ENCODE results near the gene AGR2. TPM values are rescaled to one million over a fixed set of nuclear protein-coding genes. Genes with fewer than 3 reads are reported as not detected.

Gene AGR2
- total and polyA plus RNA-seq, 5 donors from 2014 or later = not detected

DNA sequence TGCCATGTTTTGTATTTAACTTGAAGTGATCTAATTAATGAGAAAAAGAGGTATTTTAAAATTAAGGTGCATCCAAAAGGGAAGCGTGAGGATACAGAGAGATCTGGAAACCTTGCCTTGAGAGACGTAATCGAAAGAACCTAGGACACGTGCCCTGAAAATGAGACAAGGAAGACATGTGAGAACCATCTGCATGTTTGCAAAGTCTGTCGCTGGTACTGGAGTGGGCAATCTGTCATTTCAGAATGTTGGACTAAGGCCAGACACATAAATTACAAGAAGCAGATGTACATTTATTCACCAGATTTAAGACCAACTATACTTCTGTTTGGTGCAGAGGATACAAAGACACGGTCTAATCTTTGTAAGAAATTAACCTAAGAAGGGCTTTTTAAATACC, 9.2 kb downstream of the AGR2 start:
- H3K36me3 Mint-ChIP-seq = no peaks in the 10 kb centered on the region
- no peaks in the 10 kb centered on the region for H3K9me3 Mint-ChIP-seq
- no peaks in the 10 kb centered on the region for H3K36me3 ChIP-seq (ENCODE audit: control insufficient read depth, insufficient read depth, low read length)
- H3K4me3 ChIP-seq (ENCODE audit: low read depth, low read length) = no peak overlapping the region
- peaks cover 25% of the 10 kb centered on the region for H3K27me3 Mint-ChIP-seq
- H3K27me3 ChIP-seq (ENCODE audit: control insufficient read depth, insufficient read depth, low read length) = peaks cover 6% of the 10 kb centered on the region
- H3K4me1 Mint-ChIP-seq = no peaks in the 10 kb centered on the region
- H3K9me3 ChIP-seq (ENCODE audit: control insufficient read depth in 2 of 2, low read length in 2 of 2) = no peaks in the 10 kb centered on the region
- no peaks in the 10 kb centered on the region for H3K4me1 ChIP-seq (ENCODE audit: control insufficient read depth, insufficient read depth, low read length, poor library complexity, severe bottlenecking)
- no peak overlapping the region for H3K27ac Mint-ChIP-seq
- no peak overlapping the region for H3K4me3 Mint-ChIP-seq
- ATAC-seq (ENCODE audit: low read depth in 2 of 2) = no peak
- no peak overlapping the region for H3K27ac ChIP-seq (ENCODE audit: insufficient read depth, low read length, poor library complexity, severe bottlenecking)
- DNase-seq = no peak

- Mint-ChIP-seq H3K4me1 (no peaks in the 10 kb centered on the region), H3K9me3 (no peaks in the 10 kb centered on the region), H3K27ac (no peak overlapping the region), H3K36me3 (no peaks in the 10 kb centered on the region), H3K27me3 (peaks cover 25% of the 10 kb centered on the region), H3K4me3 (no peak overlapping the region)
- ATAC-seq (ENCODE audit: low read depth in 2 of 2) = no peak
- Histone ChIP-seq H3K27me3 (ENCODE audit: control insufficient read depth, insufficient read depth, low read length) (peaks cover 4% of the 10 kb centered on the region), H3K9me3 (ENCODE audit: control insufficient read depth in 2 of 2, low read length in 2 of 2) (no peaks in the 10 kb centered on the region), H3K4me3 (ENCODE audit: low read depth, low read length) (no peak overlapping the region), H3K36me3 (ENCODE audit: control insufficient read depth, insufficient read depth, low read length) (no peaks in the 10 kb centered on the region), H3K4me1 (ENCODE audit: control insufficient read depth, insufficient read depth, low read length, poor library complexity, severe bottlenecking) (no peaks in the 10 kb centered on the region), H3K27ac (ENCODE audit: insufficient read depth, low read length, poor library complexity, severe bottlenecking) (no peak overlapping the region)
- no peak for DNase-seq
Measured at GRCh38 chr7:16794986-16795385, 9.8 kb downstream of the AGR2 start.

DNA sequence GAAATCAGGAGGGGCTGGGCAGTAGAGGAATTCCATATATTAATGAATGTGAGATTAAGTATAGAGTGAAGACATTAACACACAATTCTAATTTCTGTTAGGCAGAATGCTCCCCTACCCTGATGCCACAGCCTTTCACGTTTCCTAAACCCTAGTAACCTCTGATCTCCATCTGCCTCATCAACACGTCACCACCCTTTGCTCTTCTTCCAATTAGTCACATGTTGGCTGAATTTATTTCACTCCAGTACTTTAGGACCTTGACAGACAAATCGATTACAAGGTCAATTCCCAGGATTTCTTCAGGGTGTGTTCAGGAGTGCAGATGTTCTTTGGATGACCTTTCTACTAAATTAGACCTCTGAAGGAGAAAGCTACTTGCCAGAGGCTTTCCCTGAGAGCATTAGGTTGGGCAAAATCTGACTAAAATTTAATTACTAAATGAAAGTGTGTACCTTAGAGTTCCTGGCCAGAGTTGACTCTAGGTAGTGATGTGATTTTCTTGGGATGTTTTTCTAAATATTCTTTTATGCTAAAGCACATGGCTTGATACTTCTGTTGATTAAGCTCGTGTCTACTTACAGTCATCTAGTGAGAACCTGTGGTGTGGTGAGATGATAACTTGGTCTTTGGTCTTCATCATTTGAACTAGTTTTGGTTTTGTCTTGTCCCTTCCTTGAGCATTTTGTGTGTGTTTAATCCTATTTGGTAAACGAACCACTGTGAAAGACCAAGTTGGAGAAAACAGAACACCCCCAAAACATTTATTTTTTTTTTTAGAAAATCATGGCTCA, 12.7 kb downstream of the AGR2 start:
- no peak overlapping the region for H3K4me3 ChIP-seq (ENCODE audit: low read depth, low read length)
- H3K4me1 ChIP-seq (ENCODE audit: control insufficient read depth, insufficient read depth, low read length, poor library complexity, severe bottlenecking) = no peaks in the 10 kb centered on the region
- no peaks in the 10 kb centered on the region for H3K4me1 Mint-ChIP-seq
- H3K9me3 Mint-ChIP-seq = no peaks in the 10 kb centered on the region
- H3K4me3 Mint-ChIP-seq = no peak overlapping the region
- H3K27me3 ChIP-seq (ENCODE audit: control insufficient read depth, insufficient read depth, low read length) = peaks cover 7% of the 10 kb centered on the region
- no peaks in the 10 kb centered on the region for H3K36me3 Mint-ChIP-seq
- no peaks in the 10 kb centered on the region for H3K36me3 ChIP-seq (ENCODE audit: control insufficient read depth, insufficient read depth, low read length)
- DNase-seq (no peak), ATAC-seq (ENCODE audit: low read depth in 2 of 2) (no peak)
- H3K9me3 ChIP-seq (ENCODE audit: control insufficient read depth in 2 of 2, low read length in 2 of 2) = no peaks in the 10 kb centered on the region
- no peak overlapping the region for H3K27ac Mint-ChIP-seq
- no peak overlapping the region for H3K27ac ChIP-seq (ENCODE audit: insufficient read depth, low read length, poor library complexity, severe bottlenecking)
- peaks cover 32% of the 10 kb centered on the region for H3K27me3 Mint-ChIP-seq

DNA sequence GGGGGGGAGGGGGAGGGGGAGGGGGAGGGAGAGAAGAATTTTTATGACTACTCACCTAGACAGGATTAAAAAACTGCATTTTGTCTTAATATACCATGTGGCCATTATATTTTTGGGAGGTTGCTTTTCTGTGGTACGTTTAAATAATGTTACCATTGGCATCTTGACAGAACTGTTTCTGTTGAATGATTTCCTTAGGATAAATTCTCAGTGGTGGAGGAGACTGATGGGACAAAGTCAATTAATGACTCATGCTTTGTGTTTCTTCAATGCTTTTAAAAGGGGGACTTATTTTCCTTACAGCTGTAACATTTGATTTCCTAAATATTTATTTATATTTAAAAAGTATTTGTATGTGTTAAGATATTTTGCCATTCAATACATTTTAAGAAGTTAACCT, 13.7 kb downstream of the AGR2 start:
- H3K4me1 Mint-ChIP-seq = no peaks in the 10 kb centered on the region
- H3K9me3 Mint-ChIP-seq = no peaks in the 10 kb centered on the region
- no peaks in the 10 kb centered on the region for H3K4me1 ChIP-seq (ENCODE audit: control insufficient read depth, insufficient read depth, low read length, poor library complexity, severe bottlenecking)
- no peaks in the 10 kb centered on the region for H3K36me3 Mint-ChIP-seq
- H3K27me3 ChIP-seq (ENCODE audit: control insufficient read depth, insufficient read depth, low read length) = peaks cover 7% of the 10 kb centered on the region
- no peak overlapping the region for H3K4me3 Mint-ChIP-seq
- no peaks in the 10 kb centered on the region for H3K36me3 ChIP-seq (ENCODE audit: control insufficient read depth, insufficient read depth, low read length)
- no peaks in the 10 kb centered on the region for H3K9me3 ChIP-seq (ENCODE audit: control insufficient read depth in 2 of 2, low read length in 2 of 2)
- H3K27ac ChIP-seq (ENCODE audit: insufficient read depth, low read length, poor library complexity, severe bottlenecking) = no peak overlapping the region
- no peak overlapping the region for H3K4me3 ChIP-seq (ENCODE audit: low read depth, low read length)
- ATAC-seq (ENCODE audit: low read depth in 2 of 2) = no peak
- no peak overlapping the region for H3K27ac Mint-ChIP-seq
- no peak for DNase-seq
- peaks cover 31% of the 10 kb centered on the region for H3K27me3 Mint-ChIP-seq

GRCh38 chr7:16787127-16787526, 17.7 kb downstream of the AGR2 start:
- H3K36me3 Mint-ChIP-seq = no peaks in the 10 kb centered on the region
- no peak overlapping the region for H3K27ac Mint-ChIP-seq
- DNase-seq (no peak), ATAC-seq (ENCODE audit: low read depth in 2 of 2) (no peak)
- H3K27me3 ChIP-seq (ENCODE audit: control insufficient read depth, insufficient read depth, low read length) = peaks cover 3% of the 10 kb centered on the region
- no peak overlapping the region for H3K27ac ChIP-seq (ENCODE audit: insufficient read depth, low read length, poor library complexity, severe bottlenecking)
- no peaks in the 10 kb centered on the region for H3K4me1 ChIP-seq (ENCODE audit: control insufficient read depth, insufficient read depth, low read length, poor library complexity, severe bottlenecking)
- H3K4me1 Mint-ChIP-seq = no peaks in the 10 kb centered on the region
- peaks cover 14% of the 10 kb centered on the region for H3K27me3 Mint-ChIP-seq
- H3K36me3 ChIP-seq (ENCODE audit: control insufficient read depth, insufficient read depth, low read length) = no peaks in the 10 kb centered on the region
- H3K9me3 ChIP-seq (ENCODE audit: control insufficient read depth in 2 of 2, low read length in 2 of 2) = no peaks in the 10 kb centered on the region
- H3K4me3 ChIP-seq (ENCODE audit: low read depth, low read length) = no peak overlapping the region
- H3K9me3 Mint-ChIP-seq = no peaks in the 10 kb centered on the region
- H3K4me3 Mint-ChIP-seq = no peak overlapping the region

GRCh38 chr7:16786257-16786656, 18.5 kb downstream of the AGR2 start:
- Mint-ChIP-seq H3K36me3 (no peaks in the 10 kb centered on the region), H3K27me3 (peaks cover 9% of the 10 kb centered on the region), H3K27ac (no peak overlapping the region), H3K4me3 (no peak overlapping the region), H3K4me1 (no peaks in the 10 kb centered on the region), H3K9me3 (no peaks in the 10 kb centered on the region)
- Histone ChIP-seq H3K27ac (ENCODE audit: insufficient read depth, low read length, poor library complexity, severe bottlenecking) (no peak overlapping the region), H3K4me3 (ENCODE audit: low read depth, low read length) (no peak overlapping the region), H3K27me3 (ENCODE audit: control insufficient read depth, insufficient read depth, low read length) (peaks cover 3% of the 10 kb centered on the region), H3K4me1 (ENCODE audit: control insufficient read depth, insufficient read depth, low read length, poor library complexity, severe bottlenecking) (no peaks in the 10 kb centered on the region), H3K9me3 (ENCODE audit: control insufficient read depth in 2 of 2, low read length in 2 of 2) (no peaks in the 10 kb centered on the region), H3K36me3 (ENCODE audit: control insufficient read depth, insufficient read depth, low read length) (no peaks in the 10 kb centered on the region)
- no peak for ATAC-seq (ENCODE audit: low read depth in 2 of 2)
- DNase-seq = no peak

GRCh38 chr7:16785846-16786245, 19.0 kb downstream of the AGR2 start:
- Mint-ChIP-seq H3K36me3 (no peaks in the 10 kb centered on the region), H3K9me3 (no peaks in the 10 kb centered on the region), H3K27ac (no peak overlapping the region), H3K4me3 (no peak overlapping the region), H3K4me1 (no peaks in the 10 kb centered on the region), H3K27me3 (peaks cover 9% of the 10 kb centered on the region)
- Histone ChIP-seq H3K4me1 (ENCODE audit: control insufficient read depth, insufficient read depth, low read length, poor library complexity, severe bottlenecking) (no peaks in the 10 kb centered on the region), H3K27me3 (ENCODE audit: control insufficient read depth, insufficient read depth, low read length) (peaks cover 3% of the 10 kb centered on the region), H3K4me3 (ENCODE audit: low read depth, low read length) (no peak overlapping the region), H3K36me3 (ENCODE audit: control insufficient read depth, insufficient read depth, low read length) (no peaks in the 10 kb centered on the region), H3K27ac (ENCODE audit: insufficient read depth, low read length, poor library complexity, severe bottlenecking) (no peak overlapping the region), H3K9me3 (ENCODE audit: control insufficient read depth in 2 of 2, low read length in 2 of 2) (no peaks in the 10 kb centered on the region)
- DNase-seq = no peak
- no peak for ATAC-seq (ENCODE audit: low read depth in 2 of 2)

DNA sequence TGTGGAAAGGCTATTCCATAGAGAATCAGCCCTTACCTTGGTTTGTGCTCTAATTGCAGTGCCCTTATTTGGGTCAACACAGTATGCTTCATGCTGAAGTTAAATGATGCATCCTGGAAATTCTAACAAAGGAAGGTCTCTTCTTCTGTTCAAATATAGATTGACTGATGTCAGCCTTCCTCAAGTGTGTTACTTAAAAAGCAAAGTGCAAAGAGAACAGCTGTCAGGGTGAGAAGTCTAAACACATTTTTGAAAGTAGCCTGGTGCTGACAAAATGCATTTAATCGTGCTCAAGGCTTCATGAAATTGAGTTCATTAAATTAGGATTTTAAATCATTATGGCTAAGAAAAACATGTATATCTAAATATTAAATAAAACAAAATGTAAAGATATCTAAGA, 19.5 kb downstream of the AGR2 start:
- ATAC-seq (ENCODE audit: low read depth in 2 of 2) (no peak), DNase-seq (no peak)
- H3K27ac ChIP-seq (ENCODE audit: insufficient read depth, low read length, poor library complexity, severe bottlenecking) = no peak overlapping the region
- no peak overlapping the region for H3K4me3 ChIP-seq (ENCODE audit: low read depth, low read length)
- H3K4me1 Mint-ChIP-seq = no peaks in the 10 kb centered on the region
- no peaks in the 10 kb centered on the region for H3K4me1 ChIP-seq (ENCODE audit: control insufficient read depth, insufficient read depth, low read length, poor library complexity, severe bottlenecking)
- no peak overlapping the region for H3K4me3 Mint-ChIP-seq
- peaks cover 14% of the 10 kb centered on the region for H3K27me3 Mint-ChIP-seq
- H3K9me3 ChIP-seq (ENCODE audit: control insufficient read depth in 2 of 2, low read length in 2 of 2) = no peaks in the 10 kb centered on the region
- no peaks in the 10 kb centered on the region for H3K36me3 Mint-ChIP-seq
- no peak overlapping the region for H3K27ac Mint-ChIP-seq
- H3K36me3 ChIP-seq (ENCODE audit: control insufficient read depth, insufficient read depth, low read length) = no peaks in the 10 kb centered on the region
- H3K27me3 ChIP-seq (ENCODE audit: control insufficient read depth, insufficient read depth, low read length) = peaks cover 3% of the 10 kb centered on the region
- H3K9me3 Mint-ChIP-seq = no peaks in the 10 kb centered on the region
